H1 (cell line): Measurements from ENCODE around the gene ANKRD11.

Experiments used
- CEBPB ChIP-seq: IDR thresholded peaks from 2 replicates; pipeline ENCODE4 v1.6.1; 2012; ENCODE audit warnings: low read depth, low read length
- EP300 ChIP-seq, 2 experiments: IDR thresholded peaks; 1 replicate in 1 of 2; 2 replicates in 1 of 2; pipeline ENCODE4 v1.6.1; 2011 to 2012; ENCODE audit warnings: low read depth in 2 of 2, low read length in 2 of 2, mild to moderate bottlenecking in 2 of 2, borderline replicate concordance in 1 of 2, inconsistent platforms in 1 of 2, moderate library complexity in 1 of 2
- EZH2 ChIP-seq: fragments of 200-600 bp; sonication (generic); IDR thresholded peaks from 2 replicates; pipeline ENCODE4 v1.7.1; 2012; ENCODE audit warnings: low read depth, mild to moderate bottlenecking, moderate library complexity, low read length, inconsistent platforms; ENCODE audit not compliant: severe bottlenecking
- GABPA ChIP-seq: IDR thresholded peaks from 2 replicates; pipeline ENCODE4 v1.6.1; 2011; ENCODE audit warnings: mild to moderate bottlenecking, low read length, moderate library complexity, borderline replicate concordance; ENCODE audit not compliant: insufficient read depth
- POLR2A ChIP-seq, 2 experiments: IDR thresholded peaks; 1 replicate in 1 of 2; 2 replicates in 1 of 2; pipeline ENCODE4 v1.6.1; 2011; ENCODE audit warnings: low read depth in 2 of 2, low read length in 2 of 2, mild to moderate bottlenecking in 2 of 2; ENCODE audit errors: control extremely low read depth in 1 of 2
- POLR2AphosphoS5 ChIP-seq: IDR thresholded peaks from 2 replicates; pipeline ENCODE4 v1.6.1; 2011; ENCODE audit warnings: low read depth, low read length
- TBP ChIP-seq: IDR thresholded peaks from 2 replicates; pipeline ENCODE4 v1.6.1; 2011; ENCODE audit warnings: low read depth, low read length, improper control_type of control experiment
- ZNF274 ChIP-seq: IDR thresholded peaks from 2 replicates; pipeline ENCODE4 v1.7.0; 2012; ENCODE audit warnings: low read length, borderline replicate concordance; ENCODE audit errors: extremely low read depth
- TF ChIP-seq, protein P1 (sequence below), 3 experiments: IDR thresholded peaks; 1 replicate in 2 of 3; 2 replicates in 1 of 3; pipeline versions ENCODE4 v1.5.1 to v1.6.1; 2011; ENCODE audit warnings: low read length in 3 of 3, mild to moderate bottlenecking in 3 of 3, inconsistent platforms in 2 of 3, low read depth in 1 of 3, moderate library complexity in 1 of 3; ENCODE audit not compliant: insufficient read depth in 1 of 3; ENCODE audit errors: control extremely low read depth in 1 of 3

- TF ChIP-seq EP300 (IDR thresholded peaks at IDR 0.05; ENCODE audit: borderline replicate concordance in 1 of 2, low read depth in 2 of 2, low read length in 2 of 2) (no peak), TBP (no peak), POLR2AphosphoS5 (no peak), GABPA (no peak), POLR2A (IDR thresholded peaks at IDR 0.05; ENCODE audit: control extremely low read depth in 1 of 2, low read depth in 2 of 2, low read length in 2 of 2) (no peak), EZH2 (no peak), ZNF274 (no peak), CEBPB (no peak)
- TF ChIP-seq, protein P1, sequence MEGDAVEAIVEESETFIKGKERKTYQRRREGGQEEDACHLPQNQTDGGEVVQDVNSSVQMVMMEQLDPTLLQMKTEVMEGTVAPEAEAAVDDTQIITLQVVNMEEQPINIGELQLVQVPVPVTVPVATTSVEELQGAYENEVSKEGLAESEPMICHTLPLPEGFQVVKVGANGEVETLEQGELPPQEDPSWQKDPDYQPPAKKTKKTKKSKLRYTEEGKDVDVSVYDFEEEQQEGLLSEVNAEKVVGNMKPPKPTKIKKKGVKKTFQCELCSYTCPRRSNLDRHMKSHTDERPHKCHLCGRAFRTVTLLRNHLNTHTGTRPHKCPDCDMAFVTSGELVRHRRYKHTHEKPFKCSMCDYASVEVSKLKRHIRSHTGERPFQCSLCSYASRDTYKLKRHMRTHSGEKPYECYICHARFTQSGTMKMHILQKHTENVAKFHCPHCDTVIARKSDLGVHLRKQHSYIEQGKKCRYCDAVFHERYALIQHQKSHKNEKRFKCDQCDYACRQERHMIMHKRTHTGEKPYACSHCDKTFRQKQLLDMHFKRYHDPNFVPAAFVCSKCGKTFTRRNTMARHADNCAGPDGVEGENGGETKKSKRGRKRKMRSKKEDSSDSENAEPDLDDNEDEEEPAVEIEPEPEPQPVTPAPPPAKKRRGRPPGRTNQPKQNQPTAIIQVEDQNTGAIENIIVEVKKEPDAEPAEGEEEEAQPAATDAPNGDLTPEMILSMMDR (IDR thresholded peaks at IDR 0.05; ENCODE audit: control extremely low read depth in 1 of 3, insufficient read depth in 1 of 3, low read depth in 1 of 3, low read length in 3 of 3): no peak
These were observed 252.6 kb downstream of the ANKRD11 start for GRCh38 chr16:89237733-89238132.
